ENCODE measurements around the gene MTIF3.

MTIF3 gene, protein sequence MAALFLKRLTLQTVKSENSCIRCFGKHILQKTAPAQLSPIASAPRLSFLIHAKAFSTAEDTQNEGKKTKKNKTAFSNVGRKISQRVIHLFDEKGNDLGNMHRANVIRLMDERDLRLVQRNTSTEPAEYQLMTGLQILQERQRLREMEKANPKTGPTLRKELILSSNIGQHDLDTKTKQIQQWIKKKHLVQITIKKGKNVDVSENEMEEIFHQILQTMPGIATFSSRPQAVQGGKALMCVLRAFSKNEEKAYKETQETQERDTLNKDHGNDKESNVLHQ

DNA sequence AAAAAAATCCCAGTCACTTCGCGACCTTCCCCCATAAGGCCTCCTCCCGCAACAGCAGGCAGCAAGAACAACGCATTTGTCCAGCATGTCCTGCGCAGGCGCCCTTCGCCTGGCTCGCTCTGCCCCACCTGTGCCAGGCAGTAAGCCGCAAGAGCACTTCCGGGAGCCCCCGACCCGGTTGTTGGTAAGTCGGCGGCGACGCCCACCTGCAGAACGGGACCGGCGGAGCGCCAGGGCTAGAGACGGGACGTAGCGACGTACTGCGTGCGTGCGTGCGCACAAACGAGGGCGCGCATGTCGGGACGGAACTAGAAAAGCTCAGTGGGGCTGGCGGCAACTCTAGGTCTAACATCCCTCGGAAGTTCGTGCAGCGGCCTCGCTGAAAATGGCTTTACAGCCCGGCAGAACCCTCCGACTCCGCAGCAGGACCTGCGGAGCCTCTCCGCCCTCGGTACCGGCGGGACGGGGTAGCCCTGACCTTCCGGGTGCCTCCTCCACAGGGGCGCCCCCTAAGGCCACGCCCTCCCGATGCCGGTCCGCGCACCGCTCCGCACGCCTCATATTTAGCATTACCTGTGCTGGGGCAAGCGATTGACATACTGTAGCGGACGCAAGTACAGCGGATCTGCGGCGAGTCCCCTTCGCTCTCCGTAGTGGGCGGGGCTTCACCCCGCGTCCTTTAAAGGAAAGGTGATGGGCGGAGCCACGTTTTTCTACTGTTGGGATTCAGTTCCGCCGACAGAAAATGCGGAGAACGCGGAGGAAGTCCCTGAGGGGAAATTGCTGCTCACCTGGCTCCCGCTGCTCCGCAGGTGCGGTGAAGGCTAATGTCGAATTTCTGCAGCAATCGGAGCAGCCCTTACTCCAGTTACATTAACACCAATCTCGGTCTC lies at the start of gene MTIF3:
MTIF3 (minus strand) TSS at position 629 of the 893 bp plus-strand sequence. CDS start 10,116 bp downstream, outside the sequence.
- DNase-seq: peak; percentile 86 to 95 (median 92)

DNA sequence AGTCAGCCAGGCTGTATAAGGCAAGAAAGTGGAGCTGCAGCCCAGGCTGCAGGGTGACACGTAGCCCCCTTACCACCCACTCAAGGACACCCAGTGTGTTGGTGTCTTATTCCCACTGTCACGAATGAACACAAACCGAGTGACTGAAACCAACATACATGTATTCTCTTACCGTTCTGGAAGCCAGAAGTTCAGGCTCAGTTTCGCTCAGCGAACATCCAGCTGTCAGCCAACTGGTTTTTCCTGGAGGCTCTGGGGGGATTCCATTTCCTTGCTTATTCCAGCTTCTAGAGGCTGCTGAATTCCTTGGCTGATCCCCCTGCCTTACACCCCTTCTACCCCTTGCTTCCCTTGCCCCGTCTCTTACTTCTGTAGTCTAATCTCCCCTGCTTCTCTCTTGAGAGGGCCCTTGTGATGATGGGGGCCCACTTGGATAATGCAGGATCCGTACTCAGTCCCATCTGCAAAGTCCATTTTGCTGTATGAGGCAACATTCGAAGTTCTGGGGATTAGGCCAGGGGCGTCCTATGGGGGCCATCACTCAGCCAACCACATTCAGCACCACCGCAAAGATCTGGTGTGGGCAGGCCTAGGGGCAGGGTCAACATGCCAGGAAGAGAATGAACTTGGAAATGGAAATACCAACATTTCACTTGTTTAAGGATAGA lies 47.3 kb upstream of the MTIF3 start:
- DNase-seq: no peak

DNA sequence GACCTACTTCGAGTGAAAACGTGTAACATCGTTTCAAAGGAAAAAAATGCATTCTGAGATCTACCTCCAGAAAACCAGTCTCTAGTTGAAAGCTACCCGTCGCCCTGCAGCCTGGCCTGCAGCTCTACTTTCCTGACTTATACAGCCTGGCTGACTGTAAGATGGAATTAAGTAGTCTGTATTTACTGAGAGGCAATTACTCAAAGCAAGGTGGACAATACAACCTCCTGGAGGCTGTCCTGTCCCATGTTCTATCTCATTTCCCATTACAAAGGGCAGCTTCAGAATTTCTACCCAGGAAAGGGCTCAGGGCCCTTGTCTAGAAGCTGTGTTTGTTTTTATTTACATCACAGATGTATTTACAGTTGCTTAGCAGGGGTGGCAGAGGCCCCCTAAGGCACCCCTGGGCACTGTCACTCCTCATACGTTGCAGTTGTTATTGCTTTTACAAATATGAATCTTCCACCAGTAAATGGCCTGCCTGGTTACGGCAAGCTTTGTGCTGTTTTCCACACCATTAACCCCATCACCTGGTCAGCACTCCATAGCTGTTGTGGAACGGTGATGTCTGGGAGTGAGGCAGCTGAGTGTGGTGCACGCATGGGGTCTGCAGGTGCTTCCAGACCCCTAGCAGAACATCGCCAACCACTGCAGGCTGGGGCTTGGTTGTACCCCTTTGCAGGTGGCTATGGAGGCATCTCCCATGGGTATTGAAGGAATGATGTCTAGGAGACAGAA lies 46.3 kb upstream of the MTIF3 start:
- DNase-seq: no peak

DNA sequence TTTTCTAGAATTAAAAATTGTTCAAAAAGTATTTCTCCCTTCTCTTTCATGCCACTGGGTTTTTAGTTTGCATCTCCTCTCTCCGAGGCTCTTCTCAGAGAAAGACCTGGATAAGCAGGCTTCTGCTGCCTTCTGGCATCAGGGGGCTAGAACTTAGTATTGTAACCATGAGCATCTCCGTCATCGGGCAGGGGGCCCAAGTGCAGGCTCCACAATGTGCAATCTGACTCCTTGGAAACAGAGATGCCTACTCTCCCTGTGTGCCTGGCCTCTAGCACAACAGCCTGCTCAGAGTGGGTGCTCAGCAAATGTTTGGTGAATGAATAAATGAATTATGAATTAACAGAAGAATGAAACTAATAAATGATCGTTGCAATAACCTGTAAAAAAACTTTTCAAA lies 45.6 kb upstream of the MTIF3 start:
- no peak for DNase-seq

DNA sequence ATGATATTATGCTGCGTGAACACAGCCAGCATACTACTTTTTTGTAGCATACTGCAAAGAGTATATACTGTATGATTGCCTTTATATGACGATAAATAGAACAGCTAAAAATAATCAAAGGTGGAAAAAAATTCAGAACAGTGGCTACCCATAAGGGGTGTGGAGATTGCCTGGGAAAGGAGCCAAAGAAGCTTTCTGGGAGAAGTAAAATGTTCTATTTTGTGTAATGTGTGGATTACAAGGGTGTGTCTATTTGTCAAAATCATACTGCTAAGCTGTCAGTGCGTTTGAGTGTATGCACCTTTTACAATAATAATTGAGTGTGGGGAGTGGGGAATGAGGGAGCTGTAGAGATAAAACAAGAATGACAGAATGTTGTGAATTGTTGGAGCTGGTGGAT lies 45.2 kb upstream of the MTIF3 start:
- no peak for DNase-seq

DNA sequence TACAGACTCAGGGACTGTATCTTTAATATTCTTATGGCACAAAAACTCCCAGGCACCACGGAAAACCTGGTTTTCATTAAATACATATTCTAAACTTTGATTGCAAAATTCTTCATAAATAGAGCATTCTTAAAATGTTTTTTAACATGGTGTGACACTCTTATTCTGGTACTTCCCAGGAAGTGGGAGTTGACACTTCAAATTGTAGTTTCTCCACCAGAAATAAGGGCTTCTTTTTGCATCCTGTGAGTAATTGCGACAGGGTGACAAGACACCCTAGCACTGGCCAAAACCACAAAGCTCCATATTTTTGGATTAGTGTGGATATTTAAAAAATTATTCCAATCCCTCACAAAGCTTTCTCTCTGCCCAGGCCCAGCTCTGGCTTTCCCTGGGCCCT lies 43.6 kb upstream of the MTIF3 start:
- no peak for DNase-seq

DNA sequence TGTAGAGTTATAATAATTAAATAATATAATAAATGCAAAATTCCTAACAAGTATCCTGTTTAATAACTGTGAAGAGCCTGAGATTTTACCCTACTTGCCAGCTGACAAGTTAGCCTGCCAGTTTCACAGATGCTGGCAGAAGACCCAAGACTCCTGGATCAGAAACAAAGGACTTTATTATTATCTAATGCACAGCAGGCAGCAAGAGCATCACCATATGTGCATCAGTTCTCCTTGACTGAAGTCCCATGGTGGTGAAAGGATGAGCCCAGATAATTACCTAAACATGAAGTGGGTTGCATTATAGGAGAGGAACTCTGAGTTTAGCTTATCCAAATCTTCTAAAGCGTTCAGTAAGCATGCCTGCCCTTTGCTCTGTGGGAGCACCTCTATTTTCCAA lies 39.1 kb upstream of the MTIF3 start:
- DNase-seq: no peak

DNA sequence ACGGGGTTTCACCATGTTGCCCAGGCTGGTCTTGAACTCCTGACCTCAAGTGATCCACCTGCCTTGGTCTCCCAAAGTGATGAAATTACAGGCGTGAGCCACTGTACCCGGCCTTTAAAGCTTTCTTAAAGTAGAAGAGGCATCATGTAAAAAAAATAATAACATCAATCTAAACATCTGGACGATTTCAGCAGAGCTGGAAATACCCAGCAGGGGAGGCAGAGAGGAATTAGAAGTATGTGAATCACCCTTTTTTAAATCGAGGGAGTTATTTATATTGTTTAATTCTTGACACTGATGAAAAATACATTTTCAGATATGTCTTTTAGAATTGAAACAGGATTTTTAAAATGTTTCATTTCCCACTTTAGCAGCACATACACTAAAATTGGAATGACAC lies 37.4 kb upstream of the MTIF3 start:
- DNase-seq: no peak

DNA sequence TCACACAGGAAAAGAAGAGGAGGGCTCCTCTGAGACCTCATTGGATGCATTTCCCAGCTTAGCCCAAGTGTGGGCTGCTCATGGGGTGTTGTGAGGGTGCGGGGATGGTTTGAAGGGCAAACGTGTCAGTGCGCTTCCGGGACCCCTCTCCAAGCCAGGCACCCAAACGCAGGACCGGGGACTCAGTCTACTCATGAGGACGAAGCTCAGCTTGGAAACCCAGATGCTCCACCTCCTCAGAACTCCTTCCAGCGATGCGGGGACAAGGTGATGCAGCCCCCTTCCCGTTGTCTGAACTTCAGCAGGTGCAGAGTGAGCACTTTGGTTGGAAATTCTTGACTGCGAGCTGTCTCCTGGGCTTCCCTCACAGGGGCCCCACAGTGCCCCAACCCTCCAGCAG lies 33.1 kb upstream of the MTIF3 start:
- no peak for DNase-seq

DNA sequence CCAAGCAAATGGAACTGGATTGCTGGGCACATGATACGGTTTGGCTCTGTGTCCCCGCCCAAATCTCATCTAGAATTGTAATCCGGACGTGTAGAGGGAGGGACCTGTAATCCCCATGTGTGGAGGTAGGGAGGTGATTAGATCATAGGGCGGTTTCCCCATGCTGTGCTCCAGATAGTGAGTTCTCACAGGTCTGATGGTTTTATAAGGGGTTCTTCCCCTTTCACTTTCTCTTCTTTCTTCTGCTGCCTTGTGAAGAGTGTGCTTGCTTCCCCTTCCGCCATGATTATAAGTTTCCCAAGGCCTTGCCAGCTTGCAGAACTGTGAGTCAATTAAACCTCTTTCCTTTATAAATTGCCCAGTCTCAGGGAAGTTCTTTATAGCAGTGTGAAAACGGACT lies 32.6 kb upstream of the MTIF3 start:
- DNase-seq: no peak

DNA sequence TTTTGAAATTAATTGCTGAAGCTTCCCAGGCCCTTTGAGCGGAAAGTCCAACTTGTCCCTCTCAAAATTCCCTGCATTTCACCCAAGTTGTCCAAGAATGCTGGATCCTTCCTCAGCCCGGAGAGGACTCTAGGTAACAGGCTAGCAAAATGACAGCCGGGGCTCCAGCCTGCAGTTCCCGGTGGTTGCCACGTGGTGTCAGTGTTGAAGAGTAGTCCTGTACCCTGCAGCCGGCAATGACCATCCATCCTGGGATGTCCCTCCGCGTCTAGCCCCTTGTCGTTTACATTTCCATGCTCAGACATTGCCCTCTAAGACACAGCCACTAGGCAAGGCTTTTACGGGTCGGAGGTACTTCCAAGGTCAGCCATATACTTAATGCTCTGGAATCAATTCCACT lies 31.4 kb upstream of the MTIF3 start:
- no peak for DNase-seq

DNA sequence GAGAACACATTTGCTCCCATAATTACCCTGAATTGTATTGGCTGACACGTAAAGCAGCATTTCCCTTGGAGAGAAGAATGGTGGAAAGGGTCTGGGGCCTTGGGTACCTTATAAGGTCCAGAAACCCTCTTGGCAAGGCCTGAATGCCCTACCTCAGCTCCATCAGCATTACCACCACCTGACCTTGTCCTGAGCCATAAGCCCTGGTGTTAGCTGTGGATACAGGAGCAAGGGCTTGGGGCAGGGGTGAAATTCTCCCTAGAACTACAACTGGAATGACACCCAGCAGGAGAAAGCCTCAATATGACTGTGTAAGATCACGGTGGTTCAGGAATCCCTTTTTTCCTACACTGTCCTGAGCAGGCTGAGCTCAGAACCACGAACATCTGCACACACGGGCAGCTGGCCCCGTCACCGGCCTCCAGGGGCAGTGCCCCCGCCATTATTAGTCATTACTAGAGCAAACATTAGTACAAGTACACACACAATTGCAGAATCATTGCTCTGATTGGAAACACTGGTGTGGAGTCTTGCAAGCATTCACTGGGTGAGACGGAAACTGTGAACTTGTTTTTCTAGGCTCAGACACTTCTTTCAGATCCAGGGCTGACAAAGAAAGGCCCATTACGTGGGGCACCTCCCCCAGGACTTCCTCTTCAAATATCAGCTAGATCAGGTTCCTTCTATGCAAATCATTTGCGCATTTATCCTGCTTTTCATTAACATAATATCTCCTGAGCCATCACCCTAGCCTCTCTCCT lies 26.8 kb upstream of the MTIF3 start:
- no peak for DNase-seq

DNA sequence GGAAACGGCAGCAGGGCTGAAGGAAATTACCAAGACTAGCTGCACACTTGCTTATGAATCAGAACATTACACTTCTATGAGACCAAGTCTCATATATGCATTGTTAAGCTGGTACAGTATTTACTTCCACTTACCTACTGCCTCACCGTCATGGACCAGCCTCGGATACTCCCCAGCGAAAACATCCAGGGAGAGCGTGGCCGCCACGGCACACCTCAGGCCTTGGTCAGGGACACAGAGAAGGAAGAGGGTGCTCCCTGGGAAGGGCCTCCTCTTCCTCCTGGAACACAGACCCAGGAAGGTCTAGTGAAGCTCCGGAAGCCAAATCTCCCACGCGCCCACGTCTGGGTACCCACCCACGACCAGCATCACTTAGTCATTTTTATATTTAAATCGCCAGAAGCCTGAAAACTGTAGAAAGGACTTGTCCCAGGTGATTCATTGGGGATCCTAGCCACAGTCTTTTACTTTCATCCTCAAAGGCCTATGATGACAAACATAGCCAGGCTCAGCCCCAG lies 24.4 kb upstream of the MTIF3 start:
- no peak for DNase-seq

DNA sequence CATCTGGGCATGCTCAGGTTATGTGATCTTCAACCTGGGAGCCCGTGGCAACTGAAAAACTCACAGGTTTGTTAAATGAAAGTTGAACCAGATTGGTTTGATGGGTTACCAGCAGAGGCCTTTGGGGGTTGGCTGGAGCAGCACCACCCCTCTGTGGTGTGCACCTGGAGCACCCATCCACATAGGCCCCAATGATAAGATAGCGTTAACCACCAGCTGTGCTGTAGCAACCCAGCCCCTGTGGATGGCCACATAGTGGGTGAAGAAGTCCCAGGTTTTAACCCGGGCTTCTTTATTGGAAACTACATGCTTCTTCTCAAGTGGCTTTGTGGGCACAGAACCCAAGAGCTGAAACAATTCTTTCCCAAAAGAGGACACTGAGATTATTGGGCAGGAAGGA lies 22.6 kb upstream of the MTIF3 start:
- no peak for DNase-seq

DNA sequence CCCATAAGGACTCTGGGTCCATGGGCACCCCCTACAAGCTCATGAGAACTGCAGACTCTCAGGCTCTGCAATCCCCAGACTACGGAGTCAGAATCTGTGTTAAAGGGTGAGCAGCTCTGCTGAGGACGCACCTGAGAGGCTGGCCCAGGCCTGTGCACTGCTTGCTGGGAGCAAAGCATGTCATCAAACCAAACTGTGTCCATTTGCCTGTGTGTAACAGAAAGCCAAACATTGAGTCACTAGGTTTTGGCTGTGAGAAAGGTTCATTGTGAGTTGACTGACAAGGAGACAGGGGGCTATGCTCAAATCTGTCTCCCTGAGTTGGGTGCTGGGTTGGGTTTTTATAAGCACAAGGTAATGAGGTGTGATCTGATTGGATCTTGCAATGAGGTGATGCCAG lies 22.1 kb upstream of the MTIF3 start:
- DNase-seq: no peak

DNA sequence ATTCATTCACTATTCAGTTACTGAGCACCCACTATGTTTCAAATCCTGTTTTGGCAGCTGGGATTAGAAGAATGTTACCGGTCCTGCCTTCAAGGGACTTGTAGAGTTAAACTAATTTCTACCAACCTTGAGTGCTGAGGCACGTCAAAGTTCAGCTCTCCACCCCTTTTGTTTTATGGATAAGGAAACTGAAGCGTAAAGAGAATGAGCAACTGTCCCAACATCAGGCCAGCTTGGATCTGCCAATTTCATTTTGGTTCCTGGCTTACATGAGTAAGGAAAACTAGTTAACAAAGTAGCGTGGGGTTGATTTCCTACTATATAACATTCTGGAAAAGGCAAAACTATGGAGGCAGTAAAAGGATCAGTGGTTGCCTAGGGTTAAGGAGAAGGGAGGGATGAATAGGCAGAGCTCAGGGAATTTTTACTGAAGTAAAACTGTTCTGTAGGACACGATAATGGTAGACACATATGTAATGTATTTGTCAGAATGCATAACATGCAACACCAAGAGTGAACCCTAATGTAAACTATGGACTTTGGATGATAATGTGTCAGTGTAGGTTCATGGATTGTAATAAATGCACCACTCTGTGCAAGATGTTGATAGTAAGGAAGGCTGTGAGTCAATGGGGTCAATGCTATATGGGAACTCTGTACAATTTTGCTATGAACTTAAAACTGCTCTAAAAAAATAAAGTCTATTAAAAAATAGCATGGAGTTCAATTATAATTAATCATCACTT lies 19.9 kb upstream of the MTIF3 start:
- DNase-seq: no peak

DNA sequence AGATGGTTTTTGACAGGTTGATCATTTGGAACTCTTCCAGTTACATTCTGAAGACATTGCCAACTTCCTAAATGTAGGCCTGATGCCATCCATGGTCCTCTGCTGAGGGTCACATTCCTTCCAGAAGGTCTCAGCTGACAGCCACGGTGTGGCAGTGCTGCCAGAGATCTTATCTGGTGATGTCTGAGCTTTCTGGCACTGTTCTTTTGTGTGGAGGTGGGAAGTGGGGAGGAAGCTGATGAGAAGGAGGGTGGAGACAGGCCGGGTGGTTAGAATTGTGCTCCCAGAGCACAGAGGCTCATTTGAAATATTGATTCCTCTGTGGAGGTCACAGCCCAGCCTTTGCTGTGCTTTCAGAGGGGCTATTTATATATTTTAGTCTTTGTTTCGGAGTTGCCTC lies 16.1 kb upstream of the MTIF3 start:
- no peak for DNase-seq

DNA sequence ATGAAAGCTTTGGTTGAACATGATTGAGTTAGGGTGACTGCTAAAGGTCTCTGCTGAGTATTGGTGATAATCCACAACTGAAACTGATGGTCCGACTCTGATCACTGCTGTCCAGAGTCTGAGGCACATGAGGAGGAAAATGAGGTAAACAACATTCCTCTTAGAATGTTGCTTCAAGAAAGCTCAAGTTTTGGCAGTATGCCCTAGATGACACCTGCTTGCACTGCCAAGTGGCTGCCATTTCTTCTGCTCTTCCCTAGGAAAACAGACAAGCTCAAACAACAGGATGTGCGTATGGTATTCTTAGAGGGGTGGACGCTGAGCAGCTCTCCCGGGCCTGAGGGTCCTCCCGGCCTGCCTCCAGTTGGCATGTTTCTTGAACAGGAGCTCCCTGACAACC lies 15.2 kb upstream of the MTIF3 start:
- DNase-seq: no peak

DNA sequence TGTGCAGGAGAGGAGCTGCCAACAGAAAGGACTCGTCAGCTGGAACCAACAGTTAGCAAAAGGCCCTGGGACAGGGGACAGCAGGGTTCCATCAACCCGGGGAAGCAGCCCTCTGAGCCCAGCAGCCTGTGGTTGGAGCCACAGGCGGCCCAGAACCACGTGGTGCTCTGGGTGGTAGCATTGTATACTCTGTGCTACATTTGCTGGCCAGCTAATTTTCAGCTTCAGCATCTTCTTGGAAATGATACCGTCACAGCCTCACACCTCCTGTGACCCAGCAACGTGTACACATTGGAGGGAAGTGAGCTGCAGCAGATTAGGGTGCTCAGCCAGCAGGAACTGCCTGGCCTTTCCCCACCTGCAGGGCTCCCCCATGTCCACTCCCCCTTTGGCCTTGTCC lies 13.1 kb upstream of the MTIF3 start:
- DNase-seq: no peak

DNA sequence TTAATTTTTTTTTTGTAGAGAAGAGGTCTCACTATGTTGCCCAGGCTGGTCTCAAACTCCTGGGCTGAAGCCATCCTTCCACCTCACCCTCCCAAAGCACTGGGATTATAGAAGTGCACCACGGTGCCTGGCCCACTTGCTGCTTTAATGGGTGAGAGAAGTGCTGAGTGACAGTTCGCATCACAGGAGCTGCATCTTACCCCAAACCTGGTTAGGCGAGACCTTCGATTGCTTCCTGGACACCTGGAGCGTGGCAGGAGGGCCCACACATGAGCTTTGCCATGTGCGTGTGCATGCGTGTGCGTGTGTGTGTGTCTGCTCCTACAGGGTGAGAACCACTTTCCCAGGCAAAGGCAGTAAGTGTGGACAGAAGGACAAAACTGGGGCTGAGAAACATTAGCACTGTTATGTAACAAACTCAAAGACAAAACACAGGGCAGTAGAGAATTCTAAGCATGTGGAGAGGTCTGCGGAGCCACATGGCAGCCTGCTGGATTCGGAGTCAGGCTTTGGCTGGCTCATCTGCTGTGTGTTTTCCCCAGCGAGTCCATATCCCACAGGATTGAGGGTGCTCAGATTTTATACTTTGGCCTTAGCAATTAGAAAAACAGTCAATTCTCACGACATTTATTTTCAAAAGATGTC lies 11.7 kb upstream of the MTIF3 start:
- DNase-seq: no peak

DNA sequence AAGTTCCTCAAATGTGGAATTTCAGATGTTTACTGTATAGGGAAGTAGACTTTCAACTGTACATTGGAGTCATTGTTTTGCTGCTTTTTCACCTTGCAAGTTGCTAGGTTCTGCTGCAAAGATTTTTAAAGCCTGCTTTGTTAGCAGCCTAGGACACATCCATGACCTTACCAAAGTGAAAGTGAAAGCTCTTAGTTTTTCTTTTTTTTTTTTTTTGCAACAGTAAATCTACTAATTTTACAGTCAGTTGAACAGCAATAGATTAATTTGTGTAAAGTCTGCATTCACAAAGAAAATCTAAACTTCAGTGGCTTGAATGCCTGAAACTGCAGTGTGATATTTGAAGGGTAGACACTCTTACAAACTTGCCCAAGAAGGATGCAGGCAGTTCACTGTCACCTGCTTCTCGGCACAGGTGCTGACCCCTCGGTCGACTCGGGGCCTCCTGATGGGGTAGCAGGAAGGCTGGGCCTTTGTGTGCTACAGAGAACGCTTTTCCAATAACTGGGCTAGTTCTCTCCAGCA lies 5.0 kb upstream of the MTIF3 start:
- DNase-seq: no peak

Measured in activated CD4-positive, CD25-positive, alpha-beta regulatory T cell (primary cell).